Measurements from ENCODE around the gene RNU1-3. TPM values are rescaled to one million over a fixed set of nuclear protein-coding genes. Genes with fewer than 3 reads are reported as not detected.
"Not testable (repeated sequence)": the region's sequence is repeated elsewhere in the genome, so short reads cannot be mapped to it uniquely, and the experiment has no call there.

The RNU1-3 gene
- total RNA-seq, 2 donors from 2014 or later, result 3,182 to 3,922 TPM

DNA sequence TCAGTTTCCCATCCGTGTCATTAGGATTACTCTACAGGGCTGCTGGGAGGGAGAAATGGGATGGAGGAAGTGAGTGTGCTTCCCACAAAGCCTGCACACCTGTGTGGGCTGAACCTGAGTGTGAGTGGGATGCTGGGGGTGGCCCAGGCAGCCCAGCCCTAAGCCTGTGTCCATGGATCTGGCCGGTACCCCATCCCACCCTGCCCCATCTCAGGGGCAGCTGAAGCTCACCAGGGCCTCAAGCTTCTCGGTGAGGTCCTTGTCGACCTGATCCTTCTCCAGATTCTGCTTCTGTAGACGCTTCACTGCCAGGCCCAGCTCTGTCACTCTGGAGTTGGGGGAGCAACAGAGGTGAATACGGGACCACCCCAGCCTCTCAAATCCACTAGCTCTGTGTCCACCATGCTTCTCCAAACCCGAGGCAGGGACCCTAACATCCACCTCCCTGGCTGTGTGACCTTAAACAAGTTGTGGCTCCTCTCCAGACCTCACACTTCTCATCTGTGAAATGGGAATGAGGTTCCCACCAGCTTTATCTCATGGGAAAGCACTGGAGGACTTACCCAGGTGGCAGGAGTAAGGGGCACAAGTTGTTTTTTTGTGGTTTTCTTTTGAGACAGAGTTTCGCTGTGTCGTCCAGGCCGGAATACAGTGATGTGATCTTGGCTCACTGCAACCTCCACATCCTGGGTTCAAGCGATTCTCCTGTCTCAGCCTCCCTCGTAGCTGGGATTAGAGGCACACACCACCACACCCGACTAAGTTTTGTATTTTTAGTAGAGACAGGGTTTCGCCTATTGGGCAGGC lies 34.5 kb downstream of the RNU1-3 start:
- H3K27me3 Mint-ChIP-seq; H3K4me3 Mint-ChIP-seq; H3K27ac Mint-ChIP-seq; ATAC-seq; DNase-seq; H3K9me3 ChIP-seq (ENCODE audit: control insufficient read depth, low read length, poor library complexity, severe bottlenecking): not testable (repeated sequence)
- Mint-ChIP-seq H3K4me1 (peaks cover 14% of the 10 kb centered on the region), H3K36me3 (ENCODE audit: low read depth) (peaks cover 13% of the 10 kb centered on the region)

DNA sequence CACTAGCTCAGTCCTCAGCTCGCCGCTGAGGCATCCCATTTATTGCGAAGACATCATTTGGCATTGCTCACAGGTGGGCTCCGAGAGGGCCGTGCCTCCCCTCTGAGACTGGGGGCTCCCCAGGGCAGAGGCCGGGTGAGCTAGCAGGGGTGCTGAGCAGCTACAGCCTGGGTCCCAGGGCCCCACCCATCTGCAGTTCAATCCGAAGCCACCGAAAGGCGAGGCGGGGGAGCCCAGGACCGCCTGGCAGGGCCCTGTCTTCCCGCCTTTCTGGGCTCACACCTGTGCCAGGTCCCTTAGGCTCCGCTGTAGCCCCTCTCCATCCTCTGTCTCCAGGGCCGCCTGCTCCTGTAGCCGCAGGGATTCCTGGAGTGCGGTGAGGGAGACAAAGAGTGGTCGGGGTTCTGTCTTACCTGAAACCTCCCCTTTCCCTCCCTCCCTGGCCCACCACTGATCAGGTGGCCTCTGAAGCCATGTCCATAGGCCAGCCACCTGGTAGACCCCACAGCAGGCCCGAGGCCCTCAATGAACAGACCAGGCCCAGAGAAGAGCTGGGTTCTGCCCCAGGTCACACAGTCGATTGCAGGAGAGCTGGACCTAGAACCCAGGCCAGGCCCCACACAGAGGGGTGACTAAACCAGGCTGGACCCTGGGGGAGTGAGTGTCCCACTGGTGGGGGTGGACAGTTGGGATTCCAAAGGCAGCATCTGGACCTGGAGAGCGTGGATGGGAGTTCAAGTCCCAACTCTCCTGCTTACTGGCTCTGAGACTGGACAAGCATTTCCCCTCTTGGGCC lies 35.3 kb downstream of the RNU1-3 start:
- Mint-ChIP-seq H3K27ac (peak overlapping the region; percentile 45), H3K4me3 (no peak overlapping the region), H3K36me3 (ENCODE audit: low read depth) (peaks cover 14% of the 10 kb centered on the region), H3K27me3 (no peaks in the 10 kb centered on the region), H3K4me1 (peaks cover 14% of the 10 kb centered on the region)
- no peaks in the 10 kb centered on the region for H3K9me3 ChIP-seq (ENCODE audit: control insufficient read depth, low read length, poor library complexity, severe bottlenecking)
- ATAC-seq, result no peak
- DNase-seq, result no peak

DNA sequence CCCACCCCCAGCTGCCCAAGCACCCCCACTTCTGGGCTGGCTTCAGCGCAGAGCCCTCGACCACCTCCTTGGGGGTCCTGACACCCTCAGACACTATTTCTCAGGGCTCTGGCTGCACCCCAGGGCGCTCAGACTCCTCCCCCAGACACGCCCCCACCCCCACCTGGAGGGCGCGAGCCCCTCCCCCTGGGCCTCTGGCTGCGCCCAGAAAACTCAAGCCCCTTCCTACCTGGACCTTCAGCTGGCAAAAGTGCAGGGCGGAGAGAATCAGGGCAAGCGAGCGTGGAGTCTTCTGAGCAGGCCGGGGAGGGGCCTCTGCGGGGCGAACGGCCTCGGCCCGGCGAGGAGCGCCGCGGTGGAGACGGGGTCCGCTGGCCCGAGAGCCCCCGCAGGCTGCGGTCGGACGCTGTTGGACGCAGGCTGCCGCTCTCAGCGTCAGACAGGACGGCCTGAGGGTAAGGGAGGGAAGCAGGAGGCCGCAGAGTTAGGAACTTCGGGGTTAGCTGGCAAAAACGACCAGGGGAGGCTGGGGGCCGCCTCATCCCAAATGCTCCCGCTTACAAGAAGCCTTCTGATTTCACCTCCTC lies 36.0 kb downstream of the RNU1-3 start:
- DNase-seq, result no peak
- peak overlapping the region; percentile 45 for H3K27ac Mint-ChIP-seq
- no peak overlapping the region for H3K4me3 Mint-ChIP-seq
- no peak for ATAC-seq
- peaks cover 19% of the 10 kb centered on the region for H3K4me1 Mint-ChIP-seq
- H3K9me3 ChIP-seq (ENCODE audit: control insufficient read depth, low read length, poor library complexity, severe bottlenecking), result no peaks in the 10 kb centered on the region
- peaks cover 20% of the 10 kb centered on the region for H3K36me3 Mint-ChIP-seq (ENCODE audit: low read depth)
- H3K27me3 Mint-ChIP-seq, result no peaks in the 10 kb centered on the region

DNA sequence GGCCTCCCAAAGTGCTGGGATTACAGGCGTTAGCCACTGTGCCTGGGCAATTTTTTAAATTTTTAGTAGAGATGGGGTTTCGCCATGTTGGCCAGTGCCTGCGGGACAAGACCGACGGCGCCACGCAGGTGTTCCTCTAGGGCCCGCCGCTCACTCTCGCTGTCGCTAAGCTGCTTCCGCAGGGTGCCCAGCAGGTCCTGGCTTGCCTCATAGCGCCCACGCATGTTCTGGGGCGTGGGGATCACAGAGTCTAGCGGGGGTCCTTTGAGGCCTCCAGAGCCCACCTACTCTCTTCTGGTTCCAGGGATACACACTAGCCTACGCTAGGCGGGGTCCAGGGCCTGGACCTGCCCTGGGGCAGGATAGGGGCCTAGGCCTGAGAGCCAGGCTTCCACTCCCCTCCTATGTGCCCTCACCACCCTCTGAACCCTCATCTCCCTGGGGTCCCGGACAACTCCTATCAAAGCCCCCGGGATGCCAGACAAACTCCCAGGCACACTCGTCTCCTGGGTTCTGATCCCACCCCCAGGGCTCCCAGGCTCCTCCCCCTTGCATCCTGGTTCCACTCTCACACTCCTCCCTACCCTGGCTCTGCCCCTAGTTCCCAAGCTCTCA lies 36.7 kb downstream of the RNU1-3 start:
- not testable (repeated sequence) for H3K9me3 ChIP-seq (ENCODE audit: control insufficient read depth, low read length, poor library complexity, severe bottlenecking); ATAC-seq; H3K27me3 Mint-ChIP-seq; DNase-seq; H3K4me3 Mint-ChIP-seq; H3K27ac Mint-ChIP-seq
- Mint-ChIP-seq H3K36me3 (ENCODE audit: low read depth) (peaks cover 22% of the 10 kb centered on the region), H3K4me1 (peaks cover 19% of the 10 kb centered on the region)

DNA sequence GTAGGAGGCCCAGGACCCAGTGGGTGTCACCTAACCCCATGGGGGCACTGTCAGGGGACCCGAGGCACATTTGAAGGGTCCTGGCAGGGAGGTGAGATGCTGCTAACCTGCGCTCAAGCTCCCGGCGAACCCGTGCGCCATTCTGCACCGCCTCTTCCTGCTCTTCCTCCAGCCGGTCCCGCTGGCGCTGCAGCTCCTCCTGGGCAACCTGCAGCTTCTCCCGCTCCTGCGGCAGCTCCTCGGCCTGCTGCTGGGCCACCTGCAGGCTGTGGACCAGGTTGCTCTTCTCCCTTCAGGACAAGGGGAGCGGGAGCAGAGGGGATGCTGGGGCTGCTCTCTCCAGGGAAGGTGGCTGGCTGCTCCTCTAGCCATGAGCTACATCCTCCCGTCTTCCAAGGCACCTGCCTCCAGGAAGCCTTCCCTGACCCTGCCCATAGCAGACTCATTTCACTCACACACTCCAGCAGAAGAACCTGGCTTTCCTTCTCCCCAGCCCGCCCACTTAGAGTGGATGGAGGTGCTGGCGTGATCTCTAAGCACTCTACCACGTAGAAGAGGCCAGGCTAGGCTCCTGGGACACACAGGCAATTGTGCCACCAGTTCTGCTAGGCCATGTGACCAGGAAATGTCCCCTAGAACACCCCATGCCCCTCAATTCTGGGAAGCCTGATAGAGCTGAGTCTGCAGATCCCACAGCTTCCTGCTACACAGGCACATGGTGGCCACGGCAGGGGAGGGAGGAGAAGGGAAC lies 38.2 kb downstream of the RNU1-3 start:
- DNase-seq, result no peak
- no peak for ATAC-seq
- Mint-ChIP-seq H3K27me3 (no peaks in the 10 kb centered on the region), H3K36me3 (ENCODE audit: low read depth) (peaks cover 19% of the 10 kb centered on the region), H3K4me1 (peaks cover 14% of the 10 kb centered on the region), H3K27ac (peak overlapping the region; percentile 67), H3K4me3 (no peak overlapping the region)
- H3K9me3 ChIP-seq (ENCODE audit: control insufficient read depth, low read length, poor library complexity, severe bottlenecking), result no peaks in the 10 kb centered on the region

DNA sequence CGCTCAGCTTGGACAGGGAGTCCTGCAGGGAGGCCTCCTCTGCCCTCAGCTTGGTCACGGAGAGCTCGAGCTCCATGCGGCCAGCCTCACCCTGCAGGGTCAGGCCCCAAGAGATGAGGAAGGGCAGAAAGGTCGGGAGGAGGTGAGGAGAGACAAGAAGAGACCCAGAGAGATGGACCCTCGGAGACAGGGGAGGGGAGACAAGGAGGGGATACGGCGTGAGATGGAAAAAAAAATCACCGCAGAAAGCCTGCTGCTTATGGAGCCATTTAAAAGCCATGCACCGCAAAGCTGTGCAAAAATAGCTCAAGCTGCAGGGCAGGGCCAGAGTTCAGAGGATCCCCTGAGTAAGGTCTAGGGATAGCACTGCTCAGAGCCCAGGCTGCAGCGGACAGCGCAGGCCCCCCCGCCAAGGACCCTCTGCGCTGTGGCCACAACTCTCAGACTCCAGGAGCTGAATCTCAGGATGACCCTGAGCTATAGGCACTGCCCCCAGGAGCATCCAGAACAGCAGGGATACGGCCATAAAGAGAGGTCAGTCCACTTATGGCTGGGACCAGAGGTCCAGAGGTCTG lies 40.3 kb downstream of the RNU1-3 start:
- not testable (repeated sequence) for H3K9me3 ChIP-seq (ENCODE audit: control insufficient read depth, low read length, poor library complexity, severe bottlenecking); ATAC-seq; H3K4me3 Mint-ChIP-seq; H3K27ac Mint-ChIP-seq; DNase-seq; H3K27me3 Mint-ChIP-seq
- Mint-ChIP-seq H3K4me1 (peaks cover 14% of the 10 kb centered on the region), H3K36me3 (ENCODE audit: low read depth) (peaks cover 18% of the 10 kb centered on the region)

DNA sequence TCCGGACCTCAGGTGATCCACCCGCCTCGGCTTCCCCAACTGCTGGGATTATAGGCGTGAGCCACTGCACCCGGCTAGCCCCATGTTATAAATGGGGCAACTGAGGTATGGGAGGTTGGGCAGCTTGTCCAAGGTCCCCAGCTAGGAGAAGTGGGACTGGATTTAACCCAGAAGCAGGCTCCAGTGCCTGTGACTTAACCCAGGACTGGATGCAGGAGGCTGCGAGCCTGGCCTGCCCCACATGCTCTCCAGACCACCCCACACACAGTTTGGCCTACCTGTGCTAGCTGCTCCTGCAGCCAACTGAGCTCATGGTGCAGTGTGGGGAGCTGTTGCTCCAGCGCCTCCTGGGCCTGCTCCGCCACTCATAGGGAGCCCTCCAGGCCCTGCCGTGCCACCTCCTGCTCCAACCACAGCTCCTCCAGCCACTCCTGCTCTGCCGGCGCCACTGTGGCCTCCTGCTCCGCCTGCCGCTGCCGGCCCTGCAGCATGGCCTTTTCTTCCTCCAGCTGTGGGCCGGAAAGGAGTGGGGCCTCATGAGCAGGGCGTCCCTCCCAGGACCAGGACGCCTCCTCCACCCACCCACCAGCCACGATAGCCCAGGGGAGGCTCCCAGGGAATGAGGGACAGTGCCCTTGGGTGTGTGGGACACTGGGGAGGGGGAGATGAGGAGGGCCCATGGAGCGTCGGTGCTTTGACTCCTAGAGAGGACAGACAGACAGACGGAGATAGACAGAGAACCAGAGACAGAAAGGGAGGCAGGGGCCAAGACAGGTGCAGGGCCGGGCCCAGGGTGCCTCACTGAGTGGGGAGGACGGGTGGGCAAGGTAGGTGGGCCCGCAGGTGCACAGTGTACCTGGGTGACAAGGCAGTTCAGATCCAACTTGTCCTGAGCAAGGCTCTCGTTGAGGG lies 41.0 kb downstream of the RNU1-3 start:
- Mint-ChIP-seq H3K36me3 (ENCODE audit: low read depth) (peaks cover 18% of the 10 kb centered on the region), H3K4me1 (peaks cover 14% of the 10 kb centered on the region), H3K27me3 (no peaks in the 10 kb centered on the region), H3K27ac (no peak overlapping the region), H3K4me3 (no peak overlapping the region)
- no peak for DNase-seq
- no peaks in the 10 kb centered on the region for H3K9me3 ChIP-seq (ENCODE audit: control insufficient read depth, low read length, poor library complexity, severe bottlenecking)
- no peak for ATAC-seq

DNA sequence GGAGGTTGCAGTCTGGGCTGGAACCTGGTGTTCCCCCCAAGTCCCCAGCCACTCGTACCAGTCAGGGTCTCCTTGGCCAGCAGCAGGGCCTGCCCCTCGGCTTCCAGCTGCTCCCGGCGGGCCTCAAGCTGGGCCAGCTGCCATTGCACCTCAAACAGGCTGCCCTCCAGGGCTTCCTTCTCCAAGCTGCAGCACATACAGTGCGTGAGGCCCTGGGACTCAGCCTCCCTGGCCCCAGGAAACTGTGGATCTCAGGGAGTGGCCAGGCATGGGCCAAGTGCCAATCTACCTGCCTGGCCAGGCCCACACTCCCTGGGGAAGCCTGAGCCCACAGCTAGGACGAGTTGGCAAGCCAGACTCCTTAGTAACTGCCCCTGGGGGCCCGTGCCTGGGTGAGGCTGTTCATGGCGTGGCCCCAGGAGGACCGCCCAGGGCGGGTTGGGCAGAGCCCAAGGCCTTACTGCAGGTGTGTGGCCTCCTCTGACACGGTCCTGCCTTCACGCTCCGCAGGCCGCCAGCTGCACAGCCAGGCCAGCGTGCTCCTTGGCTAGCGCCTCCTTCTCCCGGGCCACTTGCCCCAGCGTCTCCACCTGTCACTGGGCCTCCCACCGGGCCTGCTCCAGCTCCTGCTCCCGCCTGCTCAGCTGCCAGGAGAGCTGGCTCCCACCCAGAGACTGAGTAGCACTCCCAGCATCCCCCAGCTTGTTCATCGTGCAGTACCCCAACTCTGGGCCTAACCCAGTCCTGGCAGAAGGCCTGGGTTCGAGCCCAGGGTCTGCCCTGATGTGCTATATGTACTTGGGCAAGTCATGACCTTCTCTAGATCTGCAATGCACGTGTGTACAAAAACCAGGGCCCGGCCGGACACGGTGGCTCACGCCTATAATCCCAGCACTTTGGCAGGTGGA lies 42.7 kb downstream of the RNU1-3 start:
- peaks cover 16% of the 10 kb centered on the region for H3K36me3 Mint-ChIP-seq (ENCODE audit: low read depth)
- not testable (repeated sequence) for H3K27ac Mint-ChIP-seq; ATAC-seq; H3K4me3 Mint-ChIP-seq; H3K27me3 Mint-ChIP-seq; H3K9me3 ChIP-seq (ENCODE audit: control insufficient read depth, low read length, poor library complexity, severe bottlenecking)
- H3K4me1 Mint-ChIP-seq, result peaks cover 10% of the 10 kb centered on the region
- DNase-seq, result peak in 1 of 3 donors; percentile 21

DNA sequence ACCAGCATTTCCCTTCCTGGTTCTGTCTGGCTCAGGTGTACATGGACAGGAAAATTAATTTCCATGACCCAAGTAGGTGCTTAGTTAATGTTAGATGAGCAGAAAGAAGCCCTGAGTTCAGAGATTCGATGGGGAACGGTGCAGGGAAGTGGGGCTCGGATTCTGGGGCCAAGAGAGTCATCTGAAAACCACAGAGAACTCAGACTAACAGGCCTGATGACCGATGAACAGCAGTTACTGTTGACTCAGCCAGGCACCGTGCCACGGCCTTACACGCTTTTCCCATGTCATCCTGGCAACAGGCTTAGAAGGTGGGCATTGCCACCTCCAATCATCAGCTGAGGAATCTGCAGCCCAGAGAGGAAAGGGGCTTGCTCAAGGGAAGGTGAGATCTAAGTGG lies 43.4 kb downstream of the RNU1-3 start:
- H3K9me3 ChIP-seq (ENCODE audit: control insufficient read depth, low read length, poor library complexity, severe bottlenecking); ATAC-seq; H3K27ac Mint-ChIP-seq; DNase-seq; H3K27me3 Mint-ChIP-seq; H3K4me3 Mint-ChIP-seq; H3K4me1 Mint-ChIP-seq: not testable (repeated sequence)
- peaks cover 10% of the 10 kb centered on the region for H3K36me3 Mint-ChIP-seq (ENCODE audit: low read depth)

DNA sequence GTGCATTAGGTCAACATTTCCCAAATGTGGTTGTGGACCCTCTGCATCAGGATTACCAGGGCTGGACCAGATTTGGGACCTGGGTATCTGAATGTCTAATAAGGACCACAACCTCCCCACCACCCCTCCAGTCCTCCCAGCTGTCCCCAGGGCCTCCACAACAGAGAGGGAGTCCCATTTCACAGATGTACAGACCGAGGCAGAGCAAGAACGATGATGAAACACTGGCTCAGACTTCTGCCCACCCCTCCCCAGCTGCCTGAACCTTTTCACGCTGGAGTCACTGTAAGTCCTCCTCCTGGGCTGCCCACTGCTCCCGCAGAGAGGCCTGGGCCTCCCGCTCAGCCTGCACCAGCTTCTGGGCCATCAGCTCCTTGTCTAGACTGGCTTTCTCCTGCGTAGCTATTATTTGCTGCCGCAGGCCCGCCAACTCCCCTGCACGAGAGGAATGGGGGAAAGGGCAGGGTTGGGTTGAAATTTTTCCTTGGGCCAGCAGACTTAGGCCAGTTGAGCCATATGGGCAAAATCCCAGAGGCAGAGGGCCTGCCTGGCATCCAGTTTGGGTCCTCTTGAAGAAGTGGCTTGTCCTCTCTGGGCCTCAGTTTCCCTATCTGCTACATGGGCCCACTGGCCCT lies 45.0 kb downstream of the RNU1-3 start:
- peak in 1 of 3 donors; percentile 8 for DNase-seq
- H3K27ac Mint-ChIP-seq; H3K9me3 ChIP-seq (ENCODE audit: control insufficient read depth, low read length, poor library complexity, severe bottlenecking); ATAC-seq; H3K4me3 Mint-ChIP-seq; H3K27me3 Mint-ChIP-seq; H3K4me1 Mint-ChIP-seq: not testable (repeated sequence)
- H3K36me3 Mint-ChIP-seq (ENCODE audit: low read depth), result peaks cover 10% of the 10 kb centered on the region

DNA sequence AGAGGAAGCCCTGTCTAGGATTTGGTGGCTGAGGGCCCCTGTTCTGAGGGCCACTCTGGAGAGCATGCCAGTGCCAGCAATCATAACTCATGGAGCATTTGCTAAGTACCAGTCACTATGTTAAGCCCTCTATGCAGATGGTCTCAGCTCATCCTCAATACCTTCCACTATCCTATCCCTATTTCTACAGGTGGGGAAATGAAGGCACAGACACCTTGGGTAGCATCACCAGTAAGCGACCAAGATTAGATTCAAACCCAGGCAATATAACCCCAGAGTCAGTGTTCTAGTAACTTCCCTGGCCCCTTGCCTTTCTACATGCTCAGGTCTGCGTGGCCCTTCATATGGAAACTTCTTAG lies 45.5 kb downstream of the RNU1-3 start:
- Mint-ChIP-seq H3K4me3 (no peak overlapping the region), H3K4me1 (peaks cover 4% of the 10 kb centered on the region), H3K36me3 (ENCODE audit: low read depth) (peaks cover 8% of the 10 kb centered on the region), H3K27me3 (no peaks in the 10 kb centered on the region), H3K27ac (no peak overlapping the region)
- DNase-seq (no peak), ATAC-seq (no peak)
- H3K9me3 ChIP-seq (ENCODE audit: control insufficient read depth, low read length, poor library complexity, severe bottlenecking), result no peaks in the 10 kb centered on the region
